Activated effector memory CD4-positive, alpha-beta T cell treated with Interleukin-2 at 50 U/mL for 16 hours (primary cell): ENCODE data around the gene TMSB15B.
"Not testable (repeated sequence)": the region's sequence is repeated elsewhere in the genome, so short reads cannot be mapped to it uniquely, and the experiment has no call there.

Source experiments
- DNase-seq: peaks from one replicate; pipeline ENCODE4 v3.0.0-alpha.2; 2020

Gene TMSB15B

GRCh38 chrX:103962411-103963278, at the start of gene TMSB15B:
Gene TMSB15B (plus strand): TSS chrX:103962627.
- DNase-seq: not testable (repeated sequence)

GRCh38 chrX:103913356-103914020, 48.9 kb upstream of the TMSB15B start:
- DNase-seq: no peak

DNA sequence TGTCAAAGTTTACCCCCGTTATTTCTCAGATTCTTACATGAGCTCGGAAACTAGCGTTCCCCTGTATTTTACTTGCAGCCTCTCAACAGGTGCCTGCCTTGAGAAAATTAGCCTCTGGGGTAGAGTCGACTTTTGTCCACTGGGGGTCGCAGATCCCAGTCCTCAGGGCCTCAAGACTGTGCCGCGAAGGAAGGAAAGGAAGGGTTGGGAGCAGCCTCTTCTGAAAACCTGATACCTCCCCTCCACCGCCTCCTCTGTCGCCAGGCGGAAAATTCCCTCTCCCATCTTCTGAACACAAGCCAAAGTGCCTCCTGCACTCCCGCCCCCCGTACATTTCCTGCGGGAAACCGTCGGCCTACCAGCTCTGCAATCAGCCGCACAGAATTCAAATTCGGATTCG, 44.4 kb upstream of the TMSB15B start:
- peak; percentile 26 for DNase-seq

GRCh38 chrX:103918571-103919269, 43.7 kb upstream of the TMSB15B start:
- peak; percentile 38 for DNase-seq

DNA sequence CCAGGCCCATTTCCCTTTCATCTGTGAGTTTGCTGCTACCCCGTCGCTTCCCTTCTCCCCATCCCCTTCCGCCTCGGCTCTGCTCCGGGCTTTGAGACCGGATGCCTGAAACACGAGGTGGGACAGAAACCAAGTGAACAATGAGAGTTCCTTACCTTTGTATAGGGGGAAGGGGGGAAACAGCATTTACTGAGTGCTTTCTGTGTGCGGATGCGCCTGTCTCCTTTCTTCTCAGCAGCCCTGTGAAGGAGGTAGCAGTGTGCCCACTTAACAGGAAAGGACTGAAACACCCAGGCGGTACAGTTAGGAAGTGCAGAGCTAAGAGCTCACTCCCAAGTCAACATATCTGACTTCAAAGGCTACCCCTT, 43.2 kb upstream of the TMSB15B start:
- DNase-seq: no peak

DNA sequence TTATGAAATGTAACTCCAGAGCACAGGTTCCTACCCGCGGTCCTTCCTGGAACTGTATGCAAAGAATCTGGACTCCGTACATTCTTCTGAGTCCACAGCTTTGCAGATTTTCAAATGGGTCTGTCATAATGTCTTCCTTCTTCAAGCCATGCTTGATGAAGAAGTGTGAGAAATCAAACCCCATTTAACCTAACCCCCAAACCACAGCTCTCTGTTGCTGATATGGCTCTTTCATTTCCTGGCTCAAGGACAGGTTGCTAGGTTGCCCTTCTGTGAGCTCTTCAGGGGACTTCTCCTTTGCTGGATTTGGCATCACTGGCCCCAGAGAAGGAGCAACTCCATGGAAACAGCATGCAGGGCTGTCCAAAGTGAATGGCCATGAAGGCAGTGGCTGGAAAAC, 41.9 kb upstream of the TMSB15B start:
- DNase-seq: not testable (repeated sequence)

GRCh38 chrX:103927030-103927429, 35.4 kb upstream of the TMSB15B start:
- DNase-seq: no peak

DNA sequence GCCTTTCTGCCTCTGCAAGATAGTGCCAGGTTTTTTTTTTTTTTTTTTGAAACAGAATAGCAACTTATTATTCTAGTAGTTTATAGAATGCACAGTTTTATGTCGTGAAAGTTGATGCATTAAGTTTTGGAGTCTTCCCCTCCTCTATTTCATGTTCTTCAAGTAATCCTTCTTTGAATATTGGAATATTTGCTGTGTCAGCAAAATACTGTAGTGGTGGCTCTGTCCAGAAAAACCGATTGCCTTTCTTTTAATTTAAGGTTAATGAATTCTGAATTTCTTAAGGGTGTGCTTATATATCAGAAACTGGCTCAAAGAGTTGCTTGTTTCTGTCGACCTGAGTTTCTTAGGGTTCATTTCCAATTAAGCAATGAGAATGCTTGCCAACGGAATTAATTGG, 34.8 kb upstream of the TMSB15B start:
- no peak for DNase-seq

DNA sequence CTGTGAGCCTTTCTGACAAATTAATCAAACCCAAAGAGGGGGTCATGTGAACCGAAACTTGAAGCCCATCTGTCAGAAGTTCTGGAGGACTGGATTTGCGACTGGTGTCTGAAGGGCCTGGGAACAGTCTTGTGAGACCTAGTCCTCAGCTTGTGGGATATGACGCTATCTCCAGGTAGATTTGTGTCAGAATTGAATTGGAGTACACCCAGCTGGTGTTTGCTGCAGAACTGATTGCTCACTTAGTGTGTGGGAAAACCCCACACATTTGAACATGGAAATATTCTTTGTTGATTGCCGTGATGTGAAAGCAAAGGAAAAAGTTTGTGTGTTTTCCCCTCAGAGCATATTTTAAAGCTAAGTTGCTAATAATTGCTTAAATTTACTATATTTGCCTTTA, 30.3 kb upstream of the TMSB15B start:
- no peak for DNase-seq

DNA sequence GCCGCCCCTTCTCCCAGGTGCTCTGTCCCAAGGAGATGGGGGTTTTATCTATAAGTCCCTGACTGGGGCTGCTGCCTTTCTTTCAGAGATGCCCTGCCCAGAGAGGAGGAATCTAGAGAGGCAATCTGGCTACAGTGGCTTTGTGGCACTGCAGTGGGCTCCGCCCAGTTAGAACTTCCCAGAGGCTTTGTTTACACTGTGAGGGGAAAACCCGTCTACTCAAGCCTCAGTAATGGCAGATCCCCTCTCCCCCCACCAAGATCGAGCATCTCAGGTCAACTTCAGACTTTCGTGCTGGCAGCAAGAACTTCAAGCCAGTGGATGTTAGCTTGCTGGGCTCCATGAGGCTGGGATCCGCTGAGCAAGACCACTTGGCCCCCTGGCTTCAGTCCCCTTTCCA, 22.2 kb upstream of the TMSB15B start:
- DNase-seq: not testable (repeated sequence)

DNA sequence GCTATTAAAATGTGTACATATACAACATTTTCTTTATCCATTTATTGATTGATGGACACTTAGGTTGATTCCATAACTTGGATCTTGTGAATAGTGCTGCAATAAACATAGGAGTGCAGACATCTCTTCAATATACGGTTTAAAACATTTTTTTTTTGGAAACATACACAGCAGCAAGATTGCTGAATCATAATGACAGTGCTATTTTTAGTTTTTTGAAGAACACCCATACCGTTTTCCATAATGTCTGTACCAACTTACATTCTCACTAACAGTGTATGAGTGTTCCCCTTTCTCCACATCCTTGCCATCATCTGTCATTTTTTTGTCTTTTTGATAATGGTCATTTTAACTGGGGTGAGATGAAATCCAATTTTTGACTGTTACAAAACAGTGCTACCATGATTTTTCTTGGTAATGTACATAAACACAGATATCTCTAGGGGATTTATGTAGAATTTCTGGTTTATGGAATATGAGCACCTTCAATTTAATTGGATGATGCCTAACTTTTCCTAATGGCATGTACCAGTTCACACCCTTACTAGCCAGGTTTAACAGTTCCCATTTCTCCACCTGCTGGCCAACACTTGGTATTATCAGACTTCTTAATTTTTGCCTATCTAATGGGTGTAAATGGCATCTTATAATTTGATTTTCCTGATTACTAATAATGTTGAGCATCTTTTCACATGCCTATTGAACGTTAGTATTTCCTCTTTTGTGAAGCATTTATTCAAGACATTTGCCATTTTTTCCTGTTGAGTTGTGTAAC, 21.0 kb upstream of the TMSB15B start:
- DNase-seq: no peak

DNA sequence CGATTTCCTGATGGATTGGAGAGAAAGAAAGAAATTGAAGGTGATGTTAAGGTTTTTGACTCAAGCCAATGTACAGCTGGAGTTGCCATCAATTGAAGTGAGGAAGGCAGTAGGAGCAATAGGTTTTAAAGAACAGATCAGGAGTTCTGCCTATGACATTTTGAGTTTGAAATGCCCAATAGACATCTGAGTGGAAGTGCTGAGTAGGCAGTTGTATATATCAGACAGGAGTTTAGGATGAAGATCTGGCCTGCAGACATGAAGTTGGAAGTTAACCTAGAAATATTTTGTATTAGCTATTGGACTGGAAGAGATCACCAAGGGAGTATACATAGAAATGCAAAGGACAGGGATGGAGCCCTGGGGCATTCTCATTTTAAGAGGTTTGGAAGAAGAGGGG, 12.9 kb upstream of the TMSB15B start:
- no peak for DNase-seq

- DNase-seq: no peak
Measured at GRCh38 chrX:103953353-103953752, 9.1 kb upstream of the TMSB15B start.

- no peak for DNase-seq
Measured at GRCh38 chrX:103954259-103954658, 8.2 kb upstream of the TMSB15B start.

DNA sequence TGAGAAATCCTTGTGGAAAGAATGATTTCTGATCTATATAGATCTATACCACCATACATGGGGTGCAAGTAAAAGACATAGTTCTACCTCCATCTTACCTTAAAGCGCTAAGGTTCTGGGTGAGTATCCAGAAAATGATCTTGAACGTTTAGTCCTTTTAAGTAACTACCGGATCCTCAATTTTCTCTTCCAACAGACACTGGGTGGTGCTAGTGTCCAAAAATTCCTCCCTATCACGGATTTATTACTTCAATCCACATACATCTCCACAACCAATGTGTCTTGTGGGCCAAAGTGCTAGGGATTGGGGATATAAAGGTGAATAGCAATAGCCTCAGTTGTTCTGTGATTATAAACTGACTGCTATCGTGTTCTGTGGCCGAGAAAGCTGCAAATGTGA, 1.8 kb upstream of the TMSB15B start:
- DNase-seq: not testable (repeated sequence)

GRCh38 chrX:103983508-103983907, 21.1 kb downstream of the TMSB15B start:
- DNase-seq: not testable (repeated sequence)

DNA sequence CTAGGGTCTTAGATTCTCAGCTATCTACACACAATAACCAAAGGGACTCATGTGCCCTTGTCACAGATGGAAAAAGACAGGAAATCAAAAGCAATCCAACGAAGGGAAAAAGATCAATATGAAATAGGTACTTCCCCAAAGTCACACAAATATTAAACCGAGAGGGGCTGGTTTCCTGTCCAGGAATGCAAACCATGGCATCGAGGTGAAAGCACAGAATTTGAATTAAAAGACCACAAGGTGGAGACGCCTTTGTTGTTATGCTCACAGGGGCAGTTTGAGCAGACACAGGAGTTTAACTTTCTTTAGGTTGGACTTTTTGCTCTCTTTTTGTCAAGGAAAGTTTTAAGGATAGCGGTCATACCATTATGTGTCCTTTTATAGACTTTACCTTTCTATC, 36.8 kb downstream of the TMSB15B start:
- no peak for DNase-seq

DNA sequence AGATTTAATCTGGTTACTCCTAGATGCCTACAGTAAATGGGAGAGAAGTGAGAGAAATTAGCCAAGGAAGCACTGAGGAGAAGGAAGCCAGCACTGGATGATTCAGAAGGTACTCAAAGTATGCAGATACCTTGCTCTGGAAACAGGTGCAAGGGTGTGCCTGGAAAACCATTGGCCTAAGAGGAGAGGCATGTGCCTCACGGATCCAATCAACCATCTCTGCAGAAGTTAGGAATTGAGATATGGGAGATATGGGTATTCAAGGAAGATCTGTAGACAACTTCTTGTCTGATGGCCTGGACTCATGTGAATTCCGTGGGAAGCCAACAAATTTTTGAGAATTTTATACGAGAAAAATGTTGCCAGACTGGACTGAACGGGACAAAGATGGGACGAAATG, 46.4 kb downstream of the TMSB15B start:
- DNase-seq: no peak

DNA sequence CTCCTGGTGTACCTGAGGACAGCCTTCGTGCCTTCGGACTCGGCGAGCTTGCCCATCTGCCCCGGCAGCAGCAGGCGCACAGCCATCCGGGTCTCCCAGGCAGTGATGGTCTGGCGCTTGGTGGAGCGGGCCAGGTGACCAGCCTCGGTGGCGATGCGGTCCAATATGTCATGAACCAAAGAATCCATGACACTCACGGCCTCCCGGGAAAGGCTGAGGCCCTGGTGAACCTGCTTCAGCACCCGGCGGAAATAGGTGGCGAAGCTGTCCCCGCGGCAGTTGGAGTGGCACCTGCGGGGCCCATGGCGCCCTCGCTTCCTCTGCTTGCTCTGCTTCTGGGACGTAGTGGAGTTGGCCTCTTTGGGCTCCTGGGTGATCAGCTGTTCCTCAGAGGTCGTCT, 50.7 kb downstream of the TMSB15B start:
- no peak for DNase-seq

DNA sequence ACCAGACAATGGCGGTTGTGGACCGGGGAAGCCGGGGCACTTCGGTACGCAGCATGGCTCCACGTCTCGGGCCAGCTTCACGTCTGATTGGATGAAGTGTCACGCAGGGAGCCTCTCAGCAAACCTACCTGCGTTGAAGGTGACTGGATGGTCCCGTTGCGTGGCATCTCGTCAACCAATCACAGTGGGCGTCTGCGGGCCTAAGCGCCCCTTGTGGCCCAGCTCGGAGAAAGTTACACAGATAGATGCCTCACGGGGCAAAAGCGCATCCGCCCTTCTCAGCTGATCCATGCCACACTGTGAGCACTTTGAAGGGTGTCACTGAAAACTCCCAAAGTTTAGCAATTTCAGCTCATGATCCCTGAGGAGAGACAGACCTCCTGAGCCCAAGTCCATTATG, 51.2 kb downstream of the TMSB15B start, which contains the start of gene H2BW1:
Gene H2BW1 (minus strand): TSS at position 103 of the 400 bp plus-strand sequence. CDS start 132 bp downstream, outside the sequence.
- no peak for DNase-seq

DNA sequence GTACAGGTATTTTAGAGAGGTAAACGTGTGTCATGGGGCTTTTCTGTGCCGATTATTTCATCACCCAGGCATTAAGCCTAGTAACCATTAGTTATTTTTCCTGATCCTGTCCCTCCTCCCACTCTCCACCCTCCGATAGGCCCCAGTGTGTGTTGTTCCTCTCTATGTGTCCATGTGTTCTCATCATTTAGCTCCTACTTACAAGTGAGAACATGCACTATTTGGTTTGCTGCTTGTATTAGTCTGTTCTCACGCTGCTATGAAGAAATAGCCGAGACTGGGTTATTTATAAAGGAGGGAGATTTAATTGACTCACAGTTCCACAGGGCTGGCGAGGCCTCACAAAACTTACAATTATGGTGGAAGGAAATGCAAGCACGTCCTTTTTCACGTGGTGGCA, 53.1 kb downstream of the TMSB15B start:
- not testable (repeated sequence) for DNase-seq
